ENCODE data around the gene ACTBL2. TPM values are rescaled to one million over a fixed set of nuclear protein-coding genes. Genes with fewer than 3 reads are reported as not detected.

Gene ACTBL2
- total and polyA plus RNA-seq, 12 donors, result not detected

DNA sequence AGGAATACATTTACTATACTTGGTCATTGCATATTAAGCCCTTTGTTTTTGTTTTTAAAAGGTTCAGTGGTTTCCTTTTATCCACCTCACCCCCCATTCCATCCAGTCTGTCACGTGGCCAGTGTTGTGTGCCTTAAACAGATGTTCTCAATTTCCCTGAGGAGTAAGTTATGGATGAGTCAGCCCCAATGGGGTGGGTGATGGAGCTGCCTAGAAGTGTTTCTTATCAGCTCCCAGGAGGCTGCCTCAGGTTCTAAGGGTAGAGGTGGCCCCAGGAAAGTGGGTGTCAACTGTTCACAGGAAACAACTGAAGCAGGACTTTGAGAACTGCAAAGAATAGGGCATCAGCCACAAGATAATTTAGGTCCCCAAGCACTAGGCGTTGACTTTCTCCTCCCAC lies 41.1 kb downstream of the ACTBL2 start:
- no peak for DNase-seq
- no peaks in the 10 kb centered on the region for H3K36me3 ChIP-seq (replicated peaks in 1 of 2)
- TF ChIP-seq POLR2A (IDR thresholded peaks at IDR 0.05), result no peak
- TF ChIP-seq, protein P1, sequence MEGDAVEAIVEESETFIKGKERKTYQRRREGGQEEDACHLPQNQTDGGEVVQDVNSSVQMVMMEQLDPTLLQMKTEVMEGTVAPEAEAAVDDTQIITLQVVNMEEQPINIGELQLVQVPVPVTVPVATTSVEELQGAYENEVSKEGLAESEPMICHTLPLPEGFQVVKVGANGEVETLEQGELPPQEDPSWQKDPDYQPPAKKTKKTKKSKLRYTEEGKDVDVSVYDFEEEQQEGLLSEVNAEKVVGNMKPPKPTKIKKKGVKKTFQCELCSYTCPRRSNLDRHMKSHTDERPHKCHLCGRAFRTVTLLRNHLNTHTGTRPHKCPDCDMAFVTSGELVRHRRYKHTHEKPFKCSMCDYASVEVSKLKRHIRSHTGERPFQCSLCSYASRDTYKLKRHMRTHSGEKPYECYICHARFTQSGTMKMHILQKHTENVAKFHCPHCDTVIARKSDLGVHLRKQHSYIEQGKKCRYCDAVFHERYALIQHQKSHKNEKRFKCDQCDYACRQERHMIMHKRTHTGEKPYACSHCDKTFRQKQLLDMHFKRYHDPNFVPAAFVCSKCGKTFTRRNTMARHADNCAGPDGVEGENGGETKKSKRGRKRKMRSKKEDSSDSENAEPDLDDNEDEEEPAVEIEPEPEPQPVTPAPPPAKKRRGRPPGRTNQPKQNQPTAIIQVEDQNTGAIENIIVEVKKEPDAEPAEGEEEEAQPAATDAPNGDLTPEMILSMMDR (IDR thresholded peaks at IDR 0.05), result no peak
- H3K4me1 ChIP-seq (replicated peaks in 1 of 2), result peaks cover 0 to 3% of the 10 kb centered on the region in 2 donors
- no peak overlapping the region for H3K4me3 ChIP-seq
- 57 to 62% (median 59%) methylated on average over 2 of the region's 2 CpGs for WGBS, 4 donors
- no peak overlapping the region for H3K27ac ChIP-seq
- no peaks in the 10 kb centered on the region for H3K27me3 ChIP-seq
- intact Hi-C loops (cut with DNase I), result no loop called here
- H3K9me3 ChIP-seq (replicated peaks in 1 of 3), result no peaks in the 10 kb centered on the region

GRCh38 chr5:57439601-57440000 lies 43.0 kb downstream of the ACTBL2 start:
- Histone ChIP-seq H3K27me3 (no peaks in the 10 kb centered on the region), H3K4me1 (replicated peaks in 1 of 2) (peaks cover 0 to 3% of the 10 kb centered on the region in 2 donors), H3K36me3 (replicated peaks in 1 of 2) (no peaks in the 10 kb centered on the region), H3K27ac (no peak overlapping the region), H3K9me3 (replicated peaks in 1 of 3) (no peaks in the 10 kb centered on the region), H3K4me3 (no peak overlapping the region)
- TF ChIP-seq POLR2A (IDR thresholded peaks at IDR 0.05), result no peak
- TF ChIP-seq, protein P1 (IDR thresholded peaks at IDR 0.05), result no peak
- no peak for DNase-seq
- 64 to 79% (median 70%) methylated on average over 2 of the region's 2 CpGs for WGBS, 4 donors
- intact Hi-C loops (cut with DNase I), result loop anchor here in 1 of 2 donors (10.0 kb wide), 1 partner anchor 145 kb away; no protein-coding TSS in a partner anchor

DNA sequence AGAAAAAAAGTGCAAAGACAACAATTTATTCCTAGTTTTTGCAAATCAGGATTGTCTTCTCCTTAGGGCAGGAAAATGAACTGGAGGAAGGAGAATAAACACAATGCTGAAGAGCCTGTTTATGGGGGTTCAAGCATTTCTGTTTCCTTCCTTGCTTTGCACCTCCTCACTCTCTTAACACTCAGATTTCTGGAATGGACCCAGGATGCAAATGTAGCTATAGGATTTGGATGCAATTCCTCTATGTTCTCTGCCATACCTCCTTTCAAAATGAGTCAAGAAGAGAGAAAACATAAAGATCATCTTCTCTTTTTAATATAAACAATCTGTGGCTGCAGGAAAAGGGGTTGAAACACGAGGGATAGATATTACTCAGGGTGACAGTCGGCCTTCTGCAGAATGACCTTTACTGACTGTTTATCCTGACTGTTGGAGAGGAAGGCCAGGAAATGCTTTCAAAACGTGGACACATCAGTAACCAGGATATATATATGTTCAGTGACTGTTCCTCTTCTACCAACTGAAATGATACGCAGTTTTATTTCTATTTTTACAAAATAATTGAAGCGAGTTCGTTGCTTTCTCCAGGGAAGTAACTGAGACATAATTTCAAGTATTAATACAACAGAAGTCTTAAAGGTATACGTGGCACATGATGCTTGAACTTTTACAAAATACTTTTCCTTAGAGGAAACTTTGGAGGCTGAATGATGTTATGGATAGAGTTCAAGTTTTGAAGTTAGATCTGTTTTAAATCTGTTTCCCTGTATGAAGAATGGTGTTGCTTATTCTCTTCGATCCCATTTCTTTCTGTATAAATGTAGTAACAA lies 44.4 kb downstream of the ACTBL2 start:
- H3K36me3 ChIP-seq (replicated peaks in 1 of 2), result no peaks in the 10 kb centered on the region
- no peak for TF ChIP-seq POLR2A (IDR thresholded peaks at IDR 0.05)
- TF ChIP-seq, protein P1 (IDR thresholded peaks at IDR 0.05), result no peak
- no peak overlapping the region for H3K27ac ChIP-seq
- 48 to 56% (median 50%) methylated on average over 8 of the region's 8 CpGs for WGBS, 4 donors
- DNase-seq, result no peak
- no peak overlapping the region for H3K4me3 ChIP-seq
- H3K9me3 ChIP-seq (replicated peaks in 1 of 3), result no peaks in the 10 kb centered on the region
- H3K27me3 ChIP-seq, result no peaks in the 10 kb centered on the region
- peaks cover 0 to 3% of the 10 kb centered on the region in 2 donors for H3K4me1 ChIP-seq (replicated peaks in 1 of 2)
- intact Hi-C loops (cut with DNase I), result loop anchor here in 1 of 2 donors (10.0 kb wide), 1 partner anchor 143 kb away; no protein-coding TSS in a partner anchor

GRCh38 chr5:57436586-57436985 lies 46.0 kb downstream of the ACTBL2 start:
- H3K27ac ChIP-seq, result no peak overlapping the region
- H3K4me1 ChIP-seq (replicated peaks in 1 of 2), result peaks cover 0 to 3% of the 10 kb centered on the region in 2 donors
- no peak overlapping the region for H3K4me3 ChIP-seq
- DNase-seq, result no peak
- H3K27me3 ChIP-seq, result no peaks in the 10 kb centered on the region
- no peaks in the 10 kb centered on the region for H3K36me3 ChIP-seq (replicated peaks in 1 of 2)
- no peaks in the 10 kb centered on the region for H3K9me3 ChIP-seq (replicated peaks in 1 of 3)
- 87 to 96% (median 89%) methylated on average over 1 of the region's 1 CpG for WGBS, 4 donors
- TF ChIP-seq POLR2A (IDR thresholded peaks at IDR 0.05), result no peak
- intact Hi-C loops (cut with DNase I), result loop anchor here in 1 of 2 donors (10.0 kb wide), 1 partner anchor 142 kb away; no protein-coding TSS in a partner anchor
